ENCODE measurements around the gene DENND6B.
A peak's percentile ranks its signal among the peaks of the same experiment; 100 is the strongest.
"Not testable (repeated sequence)": the region's sequence is repeated elsewhere in the genome, so short reads cannot be mapped to it uniquely, and the experiment has no call there.

Gene DENND6B

DNA sequence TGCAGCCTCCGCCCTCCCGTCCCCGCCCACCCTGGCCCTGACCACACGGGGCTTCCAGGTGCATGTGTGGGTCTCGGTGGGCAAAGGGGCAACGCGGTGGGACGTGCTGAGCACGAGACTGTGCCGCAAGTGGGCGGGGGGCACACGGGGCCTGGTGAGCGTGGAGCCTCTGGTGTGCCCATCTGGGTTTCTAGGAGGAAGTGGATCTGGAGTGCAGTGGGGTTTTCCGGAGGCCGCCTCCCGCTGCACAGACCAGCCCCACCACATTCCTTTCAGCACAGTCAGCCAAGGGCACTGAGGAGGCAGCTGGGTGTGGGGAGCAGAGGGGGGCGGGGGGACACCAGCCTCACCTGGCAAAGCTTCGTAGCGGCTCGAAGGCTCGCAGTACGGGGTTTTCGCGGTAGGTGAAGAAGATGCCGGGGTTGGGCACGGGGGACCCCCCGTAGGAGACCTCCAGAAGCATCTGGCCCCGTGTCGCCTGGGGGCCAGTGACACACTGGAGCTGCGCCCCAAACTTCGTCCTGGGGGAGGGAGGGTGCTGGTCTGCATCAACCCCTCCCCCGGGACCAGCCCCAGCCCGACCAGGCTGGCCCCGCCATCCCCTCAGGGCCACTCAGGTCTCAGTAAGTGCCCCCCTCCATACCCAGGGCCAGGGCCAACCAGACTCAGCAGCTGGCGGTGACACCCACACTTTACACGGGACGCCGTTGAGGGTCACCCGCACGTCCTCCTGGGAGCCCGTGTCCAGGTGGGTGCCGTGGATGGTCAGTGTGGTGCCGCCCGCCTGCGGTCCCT, 44.3 kb downstream of the DENND6B start:
- no peak for DNase-seq

DNA sequence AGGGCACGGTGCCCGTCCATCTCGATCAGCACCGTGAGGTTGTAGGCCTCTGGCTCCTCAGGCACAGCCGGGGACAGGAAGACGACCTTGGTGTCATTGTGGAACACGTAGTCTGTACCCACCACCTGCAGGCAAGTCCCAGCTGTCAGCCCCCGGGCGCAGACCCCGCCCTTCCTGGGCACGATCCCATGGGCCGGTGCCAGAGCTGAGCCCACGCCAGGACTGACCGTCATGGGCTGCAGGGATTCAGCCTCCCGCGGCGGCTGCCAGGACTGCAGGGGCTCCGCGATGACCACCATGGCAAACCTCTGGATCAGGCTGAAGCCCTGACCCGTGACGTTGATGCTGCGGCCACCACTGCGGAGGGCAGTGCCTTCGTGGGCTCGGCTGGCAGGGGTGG, 44.9 kb downstream of the DENND6B start:
- DNase-seq = no peak

DNA sequence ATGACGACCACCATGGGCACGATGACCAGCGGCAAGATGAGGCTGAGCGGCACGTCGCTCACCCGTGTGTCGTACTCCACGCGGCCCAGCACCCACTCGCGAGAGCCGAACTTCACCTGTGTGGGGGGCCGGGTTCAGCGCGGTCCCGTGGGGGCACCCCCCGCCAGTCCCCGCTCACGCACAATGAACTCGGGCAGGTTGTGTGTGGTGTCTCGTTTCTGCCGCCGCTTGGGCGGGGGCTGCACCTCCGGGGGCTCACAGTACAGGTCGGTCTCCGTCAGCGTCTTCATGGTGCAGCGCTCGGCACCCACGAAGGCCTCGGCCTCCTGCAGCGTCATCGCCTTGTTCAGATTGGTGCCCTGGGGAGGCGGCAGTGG, 45.4 kb downstream of the DENND6B start:
- DNase-seq = no peak

DNA sequence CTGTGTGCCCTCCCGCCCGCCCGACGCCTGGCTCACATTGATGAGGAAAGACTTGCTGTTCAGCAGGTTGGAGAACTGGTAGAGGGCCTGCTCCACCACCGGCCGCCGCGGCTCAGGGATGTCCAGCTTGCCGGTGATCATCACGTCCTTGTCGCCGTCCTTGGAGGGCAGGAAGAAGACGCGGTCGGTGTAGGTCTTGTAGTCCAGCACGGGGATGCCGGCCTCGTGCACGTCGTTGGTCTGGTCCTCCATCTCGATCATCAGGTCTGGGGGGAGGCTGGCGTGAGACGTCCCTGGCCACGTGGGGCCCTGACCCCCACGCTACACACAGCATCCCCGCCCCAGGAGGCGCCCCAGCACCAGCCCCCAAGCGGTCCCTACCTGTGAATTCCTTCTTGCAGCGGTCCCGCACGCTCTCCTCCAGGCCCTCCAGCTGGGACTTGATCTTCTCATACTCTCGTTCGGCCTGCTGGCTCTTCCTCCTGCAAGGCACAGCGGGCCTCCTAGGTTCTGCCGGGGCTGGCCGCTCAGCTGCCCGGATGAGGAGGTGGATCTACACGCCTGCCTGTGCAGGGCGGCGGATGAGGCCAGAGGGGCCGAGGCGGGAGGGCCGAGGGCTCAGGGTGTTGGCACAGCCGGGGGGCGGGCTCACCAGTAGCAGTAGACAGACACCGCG, 46.0 kb downstream of the DENND6B start:
- DNase-seq = no peak

DNA sequence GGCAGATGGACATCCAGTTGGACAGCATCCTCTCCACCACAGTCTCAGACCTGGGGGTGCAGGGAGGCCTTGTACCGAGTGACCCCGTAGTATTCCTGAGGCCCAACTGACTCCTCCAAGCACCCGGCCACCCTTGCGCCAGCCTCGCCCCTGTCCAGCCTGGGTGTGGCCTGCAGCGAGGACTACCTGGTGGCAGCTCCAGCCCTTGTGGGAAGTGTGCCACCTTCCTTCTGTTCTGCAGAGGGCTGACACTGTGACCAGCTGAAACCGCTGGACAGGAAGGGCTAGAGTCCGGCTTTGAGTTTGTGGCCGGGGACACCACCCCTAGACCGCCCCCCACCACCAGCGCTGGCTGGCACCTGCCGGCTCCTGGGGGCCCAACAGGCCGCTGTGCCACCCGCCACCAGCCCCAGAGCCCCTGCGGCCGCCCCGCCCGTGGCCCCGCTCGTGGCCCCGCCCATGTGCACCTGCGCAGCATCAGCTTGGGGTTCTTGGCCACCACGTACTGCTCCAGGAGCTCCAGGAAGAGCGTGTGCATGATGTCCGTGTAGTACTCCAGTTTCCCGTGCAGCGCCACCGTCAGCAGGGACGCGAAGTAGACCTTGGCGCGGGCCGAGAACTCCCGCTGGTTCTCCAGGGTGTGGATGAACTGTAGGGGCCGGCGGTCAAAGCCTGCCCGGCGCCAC, 46.6 kb downstream of the DENND6B start:
- DNase-seq = no peak

DNA sequence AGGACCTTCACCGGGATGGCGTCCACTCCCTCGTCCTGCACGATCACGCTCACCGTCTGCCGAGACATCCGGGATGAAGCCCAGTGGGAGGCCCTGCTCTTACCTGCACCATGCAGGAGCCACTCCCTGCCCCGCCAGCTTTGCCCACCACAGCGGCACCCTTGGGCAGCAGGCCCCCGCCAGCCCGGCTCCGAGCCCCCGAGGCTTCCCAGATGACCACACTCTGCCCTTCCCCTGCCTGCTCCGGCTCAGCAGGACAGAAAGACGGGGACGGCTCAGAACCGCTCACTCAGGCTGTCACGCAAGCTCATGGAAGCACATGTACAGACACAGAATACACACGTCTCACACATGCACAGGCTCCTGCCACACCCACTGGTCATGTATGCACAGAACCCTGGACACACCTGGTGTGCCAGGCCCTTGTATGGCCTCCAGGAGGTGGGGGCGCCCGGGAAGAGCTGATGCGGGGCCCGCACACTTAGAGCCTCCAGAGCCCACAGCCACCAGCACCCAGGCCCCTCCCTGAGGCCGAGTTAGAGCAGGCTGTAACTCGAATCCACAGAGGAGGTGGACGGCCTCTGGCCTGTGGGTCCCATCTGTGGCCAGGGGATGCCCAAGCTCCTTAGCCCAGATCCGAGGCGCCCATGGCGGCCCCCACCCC, 47.7 kb downstream of the DENND6B start:
- DNase-seq = no peak

DNA sequence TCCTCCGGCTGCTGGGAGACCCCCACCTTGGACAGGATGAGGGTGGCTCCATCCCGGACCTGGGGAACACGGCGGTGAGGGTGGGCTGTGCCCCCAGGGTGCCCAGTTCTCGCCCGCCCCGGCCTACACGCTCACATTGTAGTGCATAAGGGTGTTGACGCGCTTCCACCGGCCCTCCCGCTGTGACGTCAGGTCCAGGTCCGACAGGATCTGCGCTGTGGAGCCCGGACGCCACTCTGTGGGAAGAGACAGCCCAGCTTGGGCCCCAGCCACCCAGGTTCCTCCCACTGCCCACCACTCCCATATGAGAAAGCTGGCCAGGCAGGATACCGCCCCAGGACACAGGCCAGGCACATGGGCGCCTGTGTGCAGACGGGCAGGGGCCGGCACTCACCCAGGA, 48.4 kb downstream of the DENND6B start:
- DNase-seq = no peak

DNA sequence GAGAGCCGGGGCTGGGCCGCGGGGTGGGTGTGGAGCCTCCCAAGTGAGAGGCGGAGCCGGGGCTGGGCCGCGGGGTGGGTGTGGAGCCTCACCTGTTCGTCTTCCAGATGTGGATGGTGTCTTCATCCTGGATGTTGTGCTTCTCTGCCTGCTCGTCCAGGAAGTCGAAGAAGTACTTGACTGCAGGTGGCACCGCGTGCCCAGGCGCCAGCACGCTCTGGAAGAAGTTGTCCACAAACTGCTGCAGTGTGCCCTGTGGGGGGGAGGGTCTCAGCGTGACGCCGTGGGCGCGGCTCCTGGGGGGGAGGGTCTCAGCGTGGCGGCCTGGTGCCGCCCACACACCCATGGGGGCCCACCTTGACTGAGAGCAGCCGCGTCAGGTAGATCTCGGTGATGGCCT, 49.1 kb downstream of the DENND6B start:
- DNase-seq = no peak

DNA sequence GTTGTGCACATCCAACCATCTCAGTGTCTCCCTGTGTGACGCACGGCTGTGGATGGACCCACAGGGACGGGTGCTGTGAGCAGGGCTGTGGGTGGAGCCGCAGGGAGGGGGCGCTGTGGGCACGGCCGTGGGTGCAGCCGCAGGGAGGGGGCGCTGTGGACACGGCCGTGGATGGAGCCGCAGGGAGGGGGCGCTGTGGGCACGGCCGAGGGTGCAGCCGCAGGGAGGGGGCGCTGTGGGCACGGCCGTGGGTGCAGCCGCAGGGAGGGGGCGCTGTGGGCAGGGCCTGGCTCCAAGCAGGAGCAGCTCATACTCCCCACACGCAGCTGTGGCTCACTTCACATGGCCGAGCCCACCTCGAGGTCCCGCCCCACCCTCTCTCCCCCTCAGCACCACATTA, 50.7 kb downstream of the DENND6B start:
- DNase-seq = no peak

DNA sequence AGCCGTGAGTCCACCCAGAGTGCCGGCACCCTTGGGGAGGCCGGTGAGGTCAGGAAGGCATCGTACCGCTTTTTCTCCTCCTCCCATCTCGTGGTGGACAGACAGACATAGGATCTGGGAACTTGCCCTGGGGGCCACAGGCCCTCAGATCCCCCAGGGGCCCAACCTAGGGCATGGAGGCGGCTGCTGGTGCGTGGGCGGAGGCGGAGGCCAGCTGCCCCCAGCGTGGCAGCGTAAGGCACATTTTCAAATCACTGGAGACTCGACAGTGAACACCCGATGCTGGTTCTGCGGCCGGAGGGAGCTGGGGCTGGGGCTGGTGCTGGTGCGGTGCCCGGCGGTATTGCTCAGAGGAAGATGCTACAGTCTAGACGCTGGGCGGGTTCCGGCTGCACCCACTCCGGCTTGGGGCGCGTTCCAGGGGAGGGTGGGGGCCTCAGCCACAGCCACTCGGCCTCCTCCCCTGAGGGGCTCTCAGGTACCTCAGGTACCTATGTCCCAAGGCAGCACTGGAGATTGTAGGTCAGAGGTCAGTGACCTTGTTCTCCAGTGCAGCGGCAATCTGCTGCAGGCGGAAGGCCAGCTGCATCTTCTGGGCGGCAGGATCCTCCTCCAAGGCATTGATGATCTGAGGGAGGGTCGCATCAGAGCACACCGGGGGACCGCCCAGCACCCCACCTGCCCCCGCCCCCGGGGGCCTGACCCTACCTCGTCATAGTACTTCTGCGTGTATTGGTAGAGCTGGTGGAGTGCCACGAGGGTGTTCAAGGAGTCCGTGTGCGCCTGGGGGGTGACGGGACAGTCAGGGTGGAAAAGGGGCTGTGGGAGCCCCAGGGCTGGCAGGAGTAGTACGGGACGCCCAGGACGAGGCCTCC, 51.4 kb downstream of the DENND6B start:
- DNase-seq = no peak

DNA sequence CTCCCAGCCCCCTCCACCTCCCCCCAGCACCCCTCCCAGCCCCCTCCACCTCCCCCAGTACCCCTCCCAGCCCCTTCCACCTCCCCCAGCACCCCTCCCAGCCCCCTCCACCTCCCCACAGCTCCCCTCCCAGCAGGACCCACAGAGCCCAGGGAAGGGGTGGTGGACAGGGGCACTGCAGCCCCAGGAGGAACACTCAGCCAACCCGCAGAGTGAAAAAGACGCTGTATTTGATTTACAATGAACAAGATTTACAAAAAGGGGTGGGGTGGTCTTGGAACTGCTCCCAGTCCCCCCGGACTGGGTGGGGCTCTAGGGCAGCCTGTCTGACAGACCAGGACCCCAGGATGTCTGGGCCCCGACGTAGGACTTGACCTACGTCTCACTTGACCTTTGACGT, 52.0 kb downstream of the DENND6B start:
- DNase-seq = no peak

DNA sequence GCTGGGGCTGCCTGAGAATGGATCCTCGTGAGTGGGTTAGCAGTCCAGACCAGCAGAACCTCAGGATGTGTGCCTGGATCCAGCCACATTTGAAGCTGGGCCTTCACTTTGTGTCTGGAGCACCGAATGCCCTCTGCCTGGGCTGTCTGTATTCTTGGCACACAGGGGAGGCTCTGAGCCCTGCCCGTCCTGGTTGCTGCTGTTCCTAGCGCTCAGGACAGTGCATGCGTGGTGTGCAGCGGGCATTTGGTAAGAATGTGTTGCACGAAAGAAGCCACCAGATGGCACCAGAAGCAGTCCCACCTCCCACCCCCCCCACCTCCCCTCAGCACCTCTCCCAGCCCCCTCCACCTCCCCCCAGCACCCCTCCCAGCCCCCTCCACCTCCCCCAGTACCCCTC, 52.5 kb downstream of the DENND6B start:
- peak in 1 of 2 experiments; percentile 60 for DNase-seq

DNA sequence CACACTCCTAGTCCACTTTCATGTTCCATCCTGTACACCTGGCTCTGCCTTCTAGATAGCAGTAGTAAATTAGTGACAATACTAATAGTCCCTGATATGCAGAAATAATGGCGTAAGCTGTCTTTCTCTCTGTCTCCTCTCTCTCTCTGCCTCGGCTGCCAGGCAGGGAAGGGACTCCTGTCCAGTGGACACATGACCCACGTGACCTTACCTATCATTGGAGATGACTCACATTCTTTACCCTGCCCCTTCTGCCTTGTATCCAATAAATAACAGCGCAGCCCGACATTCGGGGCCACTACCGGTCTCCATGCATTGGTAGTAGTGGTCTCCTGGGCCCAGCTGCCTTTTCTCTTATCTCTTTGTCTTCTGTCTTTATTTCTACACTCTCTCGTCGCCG, 53.0 kb downstream of the DENND6B start:
- DNase-seq = not testable (repeated sequence)

DNA sequence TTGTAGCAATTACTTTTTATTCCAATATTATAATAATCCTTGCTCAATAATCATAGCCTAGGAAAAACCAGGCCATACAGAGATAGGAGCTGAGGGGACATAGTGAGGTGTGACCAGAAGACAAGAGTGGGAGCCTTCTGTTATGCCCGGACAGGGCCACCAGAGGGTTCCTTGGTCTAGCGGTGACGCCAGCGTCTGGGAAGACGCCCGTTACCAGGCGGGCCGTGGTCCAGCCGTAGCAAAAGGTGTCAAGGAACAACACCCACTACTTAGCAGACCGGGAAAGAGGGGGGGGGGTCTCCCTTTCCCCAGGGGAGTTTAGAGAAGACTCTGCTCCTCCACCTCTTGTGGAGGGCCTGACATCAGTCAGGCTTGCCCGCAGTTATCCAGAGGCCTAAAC, 53.5 kb downstream of the DENND6B start:
- DNase-seq = not testable (repeated sequence)

DNA sequence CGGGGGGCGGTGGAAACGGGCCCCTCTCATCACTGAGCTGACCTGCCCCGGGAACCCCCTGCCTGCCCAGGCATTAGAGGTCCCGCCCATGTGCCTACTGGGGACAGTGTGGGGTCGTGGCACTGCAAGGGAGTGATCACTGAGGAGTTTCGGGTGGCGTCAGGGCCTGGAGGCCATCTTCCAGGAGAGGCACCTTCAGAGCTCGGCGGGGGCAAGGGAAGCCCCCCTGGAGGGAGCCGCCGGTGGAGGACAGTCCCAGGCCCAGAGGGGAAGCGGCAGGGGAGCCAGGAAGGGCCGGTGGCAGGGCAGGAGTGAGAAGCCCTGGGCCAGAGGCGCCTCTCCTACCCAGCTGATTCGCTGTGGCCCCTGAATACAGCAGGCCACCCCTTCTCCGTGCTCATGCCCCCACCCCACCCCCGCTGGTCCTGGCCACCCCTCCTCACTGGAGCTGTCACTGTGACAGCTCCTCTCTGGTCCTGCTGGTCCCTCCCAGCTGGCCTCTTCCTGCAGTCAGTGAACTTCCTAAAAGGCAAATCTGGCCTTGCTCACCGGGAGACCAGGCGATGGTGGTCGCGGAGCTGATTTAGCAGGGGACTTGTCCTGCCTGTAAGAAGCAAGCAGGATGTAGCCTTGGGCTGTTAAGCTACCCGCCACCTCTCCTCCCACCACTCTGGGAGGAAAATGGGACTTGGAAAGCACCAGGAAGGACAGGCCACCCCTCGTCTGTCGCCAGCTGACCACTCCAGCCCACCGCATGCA, 54.6 kb downstream of the DENND6B start:
- DNase-seq = no peak

DNA sequence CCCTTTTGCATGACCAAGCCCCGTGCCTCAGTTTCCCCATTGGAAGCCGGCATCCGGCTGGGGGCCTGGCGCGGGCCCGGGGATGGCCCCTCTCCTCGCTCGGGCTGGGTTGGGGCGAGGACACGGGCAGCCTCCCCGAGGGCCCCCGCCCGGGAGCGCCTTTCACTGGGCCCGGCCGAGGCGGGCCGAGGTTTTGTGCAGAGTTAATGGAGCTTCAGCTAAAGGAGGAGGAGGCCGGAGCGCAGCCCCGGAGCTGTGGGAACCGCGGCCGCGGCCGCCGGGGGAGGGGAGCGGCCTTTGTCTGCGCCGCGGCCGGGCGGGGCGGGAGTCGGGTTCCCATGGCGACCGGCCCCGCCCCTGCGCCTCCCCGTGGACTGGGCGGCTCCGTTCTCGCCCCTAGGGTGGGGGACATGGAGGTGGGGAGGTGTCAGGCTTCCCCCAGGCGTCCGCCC, 55.3 kb downstream of the DENND6B start:
- peak; percentile 30 to 78 for DNase-seq

DNA sequence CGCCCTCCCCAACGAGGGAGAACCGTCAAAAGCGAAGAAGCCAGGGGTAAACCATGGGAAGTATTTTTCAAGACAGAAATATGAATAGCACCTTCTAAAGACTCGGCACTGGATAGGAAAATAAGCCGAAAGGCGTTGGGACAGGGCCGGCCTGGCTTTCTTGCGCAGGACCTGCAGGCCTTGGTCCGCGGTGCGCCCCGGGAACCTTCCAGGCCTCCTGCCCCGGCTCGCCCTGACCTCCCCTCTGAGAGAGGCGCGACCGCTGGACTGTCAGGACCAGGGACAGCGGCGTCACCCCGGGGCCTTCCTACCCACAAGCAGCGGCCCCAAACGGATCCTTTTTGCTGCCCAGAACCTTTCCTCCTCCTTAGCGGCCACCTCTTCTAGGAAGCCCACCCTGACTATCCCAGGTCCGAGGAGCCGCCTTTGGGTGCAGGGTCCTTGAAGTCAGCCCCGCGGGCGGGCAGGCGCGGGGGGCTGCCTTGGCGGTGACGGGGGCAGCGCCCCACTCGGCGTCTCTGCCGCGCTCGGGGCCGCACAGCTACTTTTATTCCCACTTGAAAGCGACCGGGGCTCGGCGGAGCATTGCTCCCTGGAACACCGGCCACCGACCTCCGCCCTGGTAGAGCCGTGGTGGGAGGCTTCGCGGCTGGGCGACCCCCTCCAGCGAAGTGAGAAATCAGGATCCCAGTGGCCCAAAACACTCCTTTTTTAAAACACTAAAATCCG, 56.0 kb downstream of the DENND6B start:
- DNase-seq = peak in 1 of 2 experiments; percentile 47

DNA sequence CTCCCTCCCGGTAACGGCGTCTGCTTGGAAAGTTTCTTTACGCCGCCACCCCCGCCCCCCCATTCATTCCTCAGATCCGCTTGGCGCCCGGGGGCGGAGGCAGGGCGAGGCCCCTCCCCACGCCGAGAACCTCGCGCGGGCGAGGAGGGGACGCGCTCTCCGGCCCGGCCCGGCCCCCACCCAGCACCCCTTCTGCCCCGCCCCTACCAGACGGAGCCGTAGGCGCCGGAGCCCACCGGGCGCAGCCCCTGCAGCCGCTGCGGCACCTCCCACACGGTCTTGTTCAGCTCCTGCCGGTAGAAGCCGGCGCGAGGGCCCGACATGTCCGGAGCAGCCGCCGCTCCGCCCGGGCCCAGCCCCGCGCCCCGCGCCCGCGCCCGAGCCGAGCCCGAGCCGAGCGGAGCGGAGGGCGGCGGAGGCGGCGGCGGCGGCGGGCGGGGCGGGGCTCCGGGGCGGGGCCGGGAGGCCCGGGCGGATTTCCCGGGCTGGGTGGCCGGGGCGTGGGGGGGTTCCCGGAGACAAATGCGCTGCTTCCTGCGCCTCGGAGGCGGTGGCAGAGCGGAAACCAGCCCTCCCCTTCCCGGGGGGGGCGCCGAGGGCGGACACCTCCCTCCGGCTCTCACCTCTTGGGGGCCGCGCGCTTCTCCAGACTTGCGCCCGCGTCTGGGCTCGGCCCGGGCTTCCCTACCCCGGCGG, 56.7 kb downstream of the DENND6B start, which contains the start of gene MAPK11:
Gene MAPK11 (minus strand): TSS at position 411 of the 696 bp plus-strand sequence. CDS start 88 bp downstream, at position 323.
- peak in 1 of 2 experiments; percentile 47 for DNase-seq

DNA sequence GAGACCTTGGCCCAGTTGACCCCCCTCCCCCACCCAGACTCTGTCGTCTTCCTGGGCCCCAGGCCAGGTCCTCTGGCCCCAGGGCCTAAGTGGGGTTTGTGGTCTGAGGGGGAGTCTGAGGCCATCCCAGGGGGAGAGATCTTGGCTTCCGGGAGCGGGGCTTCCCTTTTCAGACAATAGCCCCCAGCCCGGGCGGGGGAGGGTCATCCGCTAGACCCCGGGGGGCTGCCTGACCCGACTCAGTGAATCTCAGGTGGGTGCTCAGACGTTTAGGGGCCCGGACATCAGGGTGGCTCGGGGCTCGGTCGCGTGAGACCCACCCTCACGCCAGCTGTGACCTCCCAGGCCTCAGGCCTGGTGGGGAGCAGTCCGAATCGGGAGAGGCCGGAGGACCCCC, 57.2 kb downstream of the DENND6B start:
- no peak for DNase-seq

DNA sequence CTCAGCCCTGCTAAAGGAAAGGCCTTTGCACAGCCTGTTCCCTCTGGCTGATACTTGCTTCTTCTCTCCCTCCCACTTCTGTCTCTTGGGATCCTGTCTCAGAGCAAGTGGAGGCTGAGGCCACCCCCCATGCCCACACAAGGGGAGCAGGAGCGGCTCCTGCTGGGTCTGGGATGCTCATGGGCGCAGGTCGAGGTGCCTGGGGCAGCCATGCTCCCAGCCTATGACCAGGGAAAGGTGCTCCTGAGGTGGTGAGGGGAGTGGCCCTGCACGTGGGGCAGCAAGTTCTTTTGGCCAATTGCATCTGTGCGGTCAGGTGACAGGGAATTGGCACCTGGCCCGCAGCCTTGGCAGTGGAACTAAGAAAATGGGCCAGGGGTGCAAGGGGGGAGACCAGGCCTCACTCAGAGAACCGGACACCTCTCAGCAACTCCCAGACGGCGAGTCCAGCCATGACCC, 58.1 kb downstream of the DENND6B start:
- DNase-seq = no peak
